GM18951 (cell line): ENCODE data around the gene PTPRN2.

Experiments
- POLR2A ChIP-seq: IDR thresholded peaks from 4 replicates; pipeline ENCODE4 v1.6.1; 2011; ENCODE audit warnings: mild to moderate bottlenecking; ENCODE audit not compliant: insufficient read length, insufficient read depth; ENCODE audit errors: extremely low read depth
- in situ Hi-C: fragments of 300-500 bp; cut with MboI; formaldehyde crosslinking; loops from one replicate; pipeline ENCODE4 v1.12.0; 2022; ENCODE audit warnings: low sequenced_read_pairs, mixed read lengths, inconsistent platforms; ENCODE audit not compliant: unreplicated experiment

The PTPRN2 gene

DNA sequence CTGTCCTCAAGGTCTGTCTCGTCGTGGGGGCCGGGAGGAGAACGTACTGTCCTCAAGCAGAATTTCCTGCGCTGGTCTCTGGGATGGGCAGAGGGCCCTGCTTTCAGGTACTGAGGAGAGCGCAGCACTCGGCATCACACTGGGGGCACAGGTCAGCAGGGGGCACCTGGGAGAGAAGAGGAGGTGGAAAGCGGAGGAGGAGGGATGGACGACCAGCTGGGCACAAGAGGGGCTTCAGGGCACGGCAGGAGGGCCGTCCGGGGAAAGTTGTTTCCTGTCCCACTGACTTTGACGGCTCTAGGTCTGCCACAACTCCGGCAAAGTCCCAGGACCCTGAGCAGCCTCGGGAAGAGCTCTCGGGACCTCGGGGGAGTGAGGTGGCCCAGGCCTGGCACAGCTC, 714.0 kb downstream of the PTPRN2 start:
- TF ChIP-seq POLR2A = no peak
- in situ Hi-C loops = no loop called here

DNA sequence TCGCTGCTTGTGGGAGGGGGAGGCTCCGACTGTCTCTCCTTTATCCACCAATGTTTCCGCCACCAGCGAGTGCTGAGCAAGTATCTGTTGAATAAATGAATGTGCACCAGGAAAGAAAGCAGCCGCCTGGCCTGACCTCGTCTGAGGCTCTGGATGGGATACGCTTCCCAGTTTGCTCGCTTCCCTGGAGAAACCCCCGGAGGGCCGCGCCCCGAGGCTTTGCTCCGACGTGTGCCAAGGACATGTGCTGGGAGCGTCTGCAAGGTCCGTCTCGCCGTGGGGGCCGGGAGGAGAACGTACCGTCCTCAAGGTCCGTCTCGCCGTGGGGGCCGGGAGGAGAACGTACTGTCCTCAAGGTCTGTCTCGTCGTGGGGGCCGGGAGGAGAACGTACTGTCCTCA, 714.4 kb downstream of the PTPRN2 start:
- in situ Hi-C loops = no loop called here
- no peak for TF ChIP-seq POLR2A

DNA sequence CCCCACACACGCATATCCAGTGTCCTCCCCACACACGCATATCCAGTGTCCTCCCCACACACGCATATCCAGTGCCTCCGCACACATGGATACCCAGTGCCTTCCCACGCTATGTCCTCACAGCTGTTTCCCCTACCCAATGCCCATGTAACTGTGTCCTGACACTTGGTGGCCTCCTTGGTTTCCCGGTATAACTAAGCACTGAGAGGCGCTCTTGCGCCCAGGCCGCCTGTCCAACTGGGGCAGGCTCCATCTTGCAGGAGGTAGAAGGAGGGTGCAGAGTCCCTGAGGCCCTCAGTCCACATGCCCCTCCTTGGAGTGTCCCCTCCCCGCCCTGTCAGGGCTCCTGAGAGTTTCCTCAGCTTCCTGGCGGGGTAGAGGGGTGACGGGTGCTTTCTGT, 715.2 kb downstream of the PTPRN2 start:
- TF ChIP-seq POLR2A = no peak
- in situ Hi-C loops = no loop called here

DNA sequence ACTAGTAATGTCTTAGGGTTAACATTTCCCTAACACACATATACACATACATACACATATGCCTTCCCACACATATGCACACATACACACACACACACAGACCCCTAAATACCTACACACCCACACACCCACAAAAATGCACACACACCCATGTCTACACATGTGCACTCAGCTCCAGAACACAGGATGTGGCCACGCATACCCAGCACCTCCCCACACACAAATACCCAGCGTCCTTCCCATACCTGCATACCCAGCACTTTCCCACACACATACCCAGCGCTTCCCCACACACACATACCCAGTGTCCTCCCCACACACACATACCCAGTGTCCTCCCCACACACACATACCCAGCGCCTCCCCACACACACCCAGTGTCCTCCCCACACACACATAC, 715.9 kb downstream of the PTPRN2 start:
- no peak for TF ChIP-seq POLR2A
- in situ Hi-C loops = no loop called here

DNA sequence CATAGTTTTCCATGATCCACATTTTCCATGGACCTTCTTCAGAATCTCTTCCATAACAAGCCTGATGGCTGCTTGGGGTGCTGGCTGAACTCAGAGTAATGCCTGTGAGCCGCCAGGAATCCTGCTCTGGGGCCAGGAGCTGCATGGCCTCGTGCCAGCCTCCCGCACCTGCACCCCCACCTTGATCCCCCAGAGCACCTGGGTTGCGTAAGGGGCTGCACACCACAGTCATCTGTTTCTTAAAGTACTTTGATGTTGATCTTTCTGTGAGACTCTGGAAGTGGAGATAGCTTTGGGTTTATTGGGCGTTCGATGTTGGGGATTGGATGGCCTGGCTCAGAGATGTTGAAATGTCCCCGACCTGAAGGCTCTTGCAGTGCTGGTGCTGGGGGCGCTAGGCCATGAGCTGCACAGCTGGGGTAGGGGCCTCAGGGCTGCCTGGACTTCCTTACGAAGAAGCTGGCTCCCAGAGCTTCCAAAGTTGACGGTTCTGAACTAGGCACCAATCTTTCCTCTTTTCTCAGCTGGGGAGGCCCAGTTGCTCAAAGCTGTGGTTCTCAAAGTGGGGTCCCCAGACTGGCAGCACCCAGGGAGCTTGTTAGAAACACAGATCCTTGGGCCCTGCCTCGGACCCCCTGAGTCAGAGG, 716.9 kb downstream of the PTPRN2 start:
- in situ Hi-C loops = no loop called here
- TF ChIP-seq POLR2A = no peak

DNA sequence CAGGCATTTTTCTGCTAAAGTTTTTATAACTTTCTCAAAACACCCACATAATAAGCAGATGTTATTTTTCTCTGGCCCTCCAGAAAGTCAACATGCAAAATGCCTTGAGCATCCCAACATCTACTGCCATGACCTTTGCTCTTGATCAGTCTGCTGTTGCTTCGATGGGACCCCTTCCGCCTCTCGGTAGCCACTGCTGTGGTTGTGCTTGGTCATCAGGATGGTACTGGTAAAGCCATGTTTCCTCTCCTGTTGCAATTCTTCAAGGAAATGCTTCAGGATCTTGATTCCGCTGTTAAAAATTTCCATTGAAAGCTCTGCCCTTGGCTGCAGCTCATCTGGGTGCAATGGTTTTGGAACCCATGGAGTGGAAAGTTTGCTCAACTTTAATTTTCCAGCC, 717.8 kb downstream of the PTPRN2 start:
- no peak for TF ChIP-seq POLR2A
- in situ Hi-C loops = no loop called here

DNA sequence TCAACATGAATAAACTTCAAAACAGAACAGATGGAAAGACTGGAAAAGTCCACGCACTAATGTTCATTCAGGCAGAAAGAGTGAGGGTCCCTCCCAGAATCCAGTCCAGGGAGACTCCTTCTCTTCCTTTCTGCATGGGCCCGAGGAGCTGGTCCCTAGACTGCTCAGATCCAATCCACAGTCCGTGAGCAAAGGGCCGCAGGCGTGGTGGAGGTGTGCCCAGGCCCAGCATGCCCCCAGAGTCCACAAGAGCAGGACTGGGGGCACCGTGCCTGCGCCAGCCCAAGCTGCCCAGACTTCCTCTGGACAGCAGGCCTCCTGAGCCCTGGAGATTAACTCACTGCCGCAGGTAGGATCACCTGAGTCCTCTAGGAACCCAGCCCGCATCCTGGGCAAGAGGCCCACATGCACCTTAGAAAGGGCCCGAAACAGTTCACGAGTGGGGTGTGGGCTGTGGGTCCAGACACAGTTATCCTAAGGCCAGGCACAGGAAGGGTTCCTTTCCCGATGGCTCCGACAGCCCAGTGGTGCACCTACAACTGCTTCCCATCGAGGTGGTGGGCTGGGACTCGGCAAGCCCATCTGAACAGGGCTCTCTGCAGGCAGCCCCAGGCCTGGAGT, 719.8 kb downstream of the PTPRN2 start:
- TF ChIP-seq POLR2A = no peak
- in situ Hi-C loops = no loop called here

DNA sequence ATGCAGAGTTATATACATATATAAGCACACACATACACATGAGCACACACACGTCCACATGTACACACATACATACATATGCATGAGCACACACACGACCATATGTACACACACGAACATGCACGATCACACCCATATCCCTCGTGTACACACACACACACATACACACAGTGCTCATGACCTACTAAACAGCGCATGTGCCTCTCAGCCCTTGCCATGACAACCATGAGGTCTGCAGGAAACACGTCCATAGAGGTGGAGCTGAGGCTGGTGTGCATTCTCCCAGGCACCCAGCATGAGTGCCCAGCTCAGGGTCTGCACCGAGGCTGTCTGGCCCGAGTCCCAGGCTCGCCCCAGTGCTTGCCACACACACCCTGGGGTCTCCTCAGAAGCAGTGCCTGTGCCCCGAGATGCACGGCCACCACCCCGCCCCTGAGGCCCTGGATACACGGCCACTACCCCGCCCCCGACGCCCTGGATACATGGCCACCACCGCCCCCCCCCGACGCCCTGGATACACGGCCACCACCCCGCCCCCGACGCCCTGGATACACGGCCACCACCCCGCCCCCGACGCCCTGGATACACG, 721.2 kb downstream of the PTPRN2 start:
- no peak for TF ChIP-seq POLR2A
- in situ Hi-C loops = no loop called here

DNA sequence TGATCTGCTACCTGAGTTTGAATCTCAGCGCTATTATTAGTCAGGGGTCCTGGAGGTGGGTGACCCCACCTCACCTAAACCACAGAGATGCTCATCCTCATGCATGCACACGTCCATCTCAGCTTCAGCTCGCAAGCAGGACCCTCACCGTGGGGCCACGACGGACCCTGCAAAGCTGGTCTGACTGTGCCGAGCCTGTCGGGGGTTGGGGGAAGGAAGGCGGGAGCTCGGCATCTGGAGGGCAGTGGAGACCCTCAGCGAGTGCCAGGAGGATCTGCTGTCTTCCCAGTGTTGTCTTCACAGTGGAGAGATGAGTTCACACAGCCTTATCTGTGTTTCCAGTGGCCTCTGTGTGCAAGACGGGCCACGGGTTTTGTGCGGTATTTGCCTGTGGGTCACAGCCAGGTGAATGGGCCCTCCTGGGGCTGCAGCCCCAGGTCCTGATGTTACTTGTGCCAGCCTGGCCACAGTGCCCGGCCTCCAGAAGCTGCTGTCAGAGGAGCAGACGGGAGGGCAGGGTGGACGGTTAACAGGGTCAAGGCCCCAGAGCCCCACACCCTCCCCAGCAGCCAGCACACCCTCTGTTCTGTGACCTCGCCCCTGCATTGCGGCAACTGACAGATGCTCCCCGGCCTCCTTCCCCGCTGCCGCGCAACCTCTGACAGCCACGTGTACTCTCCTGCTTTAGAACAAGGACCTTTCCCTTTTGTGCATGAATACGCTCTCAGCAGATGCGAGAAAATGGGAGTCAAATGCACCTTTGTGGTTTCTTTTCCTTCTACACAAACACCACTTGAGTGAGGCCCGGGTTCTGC, 722.1 kb downstream of the PTPRN2 start:
- no peak for TF ChIP-seq POLR2A
- in situ Hi-C loops = no loop called here

DNA sequence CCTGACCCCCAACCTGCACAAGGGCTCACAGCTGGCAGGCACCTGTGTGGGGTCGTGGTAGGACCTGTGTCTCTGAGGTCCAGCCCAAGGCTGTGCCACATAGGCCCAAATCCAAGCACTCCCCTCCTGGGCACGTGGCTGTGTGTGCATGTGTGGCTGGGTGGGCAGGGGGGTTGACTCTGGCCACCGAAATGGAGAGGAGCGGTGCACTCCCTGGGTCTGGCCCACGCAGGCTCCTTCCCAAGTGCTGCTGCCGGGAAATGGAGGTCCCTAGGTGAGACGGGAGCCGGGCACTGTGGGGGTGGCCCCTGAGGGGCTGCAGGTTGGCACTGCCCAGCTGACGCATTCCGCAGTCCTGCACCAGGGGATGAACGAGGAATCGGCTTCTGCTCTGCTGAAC, 722.7 kb downstream of the PTPRN2 start:
- TF ChIP-seq POLR2A = no peak
- in situ Hi-C loops = no loop called here

DNA sequence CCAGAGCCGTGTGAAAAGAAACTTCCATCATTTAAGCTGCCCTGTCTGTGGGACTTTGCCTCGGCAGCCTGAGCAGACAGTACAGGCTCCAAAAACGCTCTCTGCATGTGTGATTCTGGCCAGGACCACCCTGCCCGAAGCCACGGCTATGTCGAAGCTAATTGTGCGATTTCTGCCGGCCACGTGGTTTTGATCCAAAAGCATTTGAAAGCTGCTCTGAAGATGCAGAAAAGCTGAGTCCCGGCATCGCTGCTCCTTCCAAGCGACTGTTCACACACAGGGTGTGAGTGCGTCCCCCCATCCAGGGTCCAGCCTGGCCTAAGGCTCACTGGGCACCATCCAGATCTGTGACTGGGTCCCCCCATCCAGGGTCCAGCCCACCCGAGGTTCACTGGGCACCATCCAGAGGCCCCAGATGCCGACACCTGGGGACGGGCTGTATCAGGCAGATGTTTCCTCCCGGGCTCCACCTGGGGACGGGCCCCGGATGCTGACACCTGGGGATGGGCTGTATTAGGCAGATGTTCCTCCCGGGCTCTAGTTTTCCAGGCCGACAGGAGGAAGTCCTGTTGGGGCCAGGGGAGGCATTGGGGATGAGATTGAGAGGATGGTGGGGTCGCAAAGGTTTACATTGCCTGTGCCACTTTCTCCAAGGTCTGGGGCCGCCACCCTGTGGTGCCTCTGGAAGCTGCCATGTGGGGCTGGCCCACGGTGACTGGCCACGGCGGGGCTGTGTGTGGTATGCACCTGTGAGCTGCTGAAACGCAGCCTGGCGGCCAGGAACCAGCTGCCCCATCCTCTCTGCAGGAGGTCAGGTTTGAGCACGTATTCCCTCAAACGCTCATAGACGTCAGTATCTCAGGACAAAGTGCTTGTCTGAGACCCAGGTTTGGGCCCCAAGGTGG, 723.5 kb downstream of the PTPRN2 start:
- in situ Hi-C loops = no loop called here
- no peak for TF ChIP-seq POLR2A

DNA sequence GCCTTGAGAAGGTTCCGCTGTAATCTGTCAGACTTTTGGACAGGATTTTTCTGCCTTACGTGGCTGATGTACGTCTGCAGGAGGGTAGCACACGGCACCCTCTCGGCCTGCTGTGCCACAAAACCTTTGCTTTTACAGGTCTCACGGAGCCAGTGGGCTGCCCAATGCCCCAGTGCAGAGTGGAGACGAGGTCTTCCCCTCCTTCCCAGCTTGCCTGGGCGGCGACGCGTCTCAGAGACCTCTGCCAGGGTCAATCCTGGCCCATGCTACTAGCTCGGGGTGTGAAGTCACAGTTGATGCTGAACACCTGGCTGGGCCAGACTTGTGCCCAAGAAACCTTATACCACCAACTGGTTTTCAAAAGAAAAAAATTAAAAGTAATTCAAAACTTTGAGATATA, 724.4 kb downstream of the PTPRN2 start:
- in situ Hi-C loops = no loop called here
- no peak for TF ChIP-seq POLR2A

DNA sequence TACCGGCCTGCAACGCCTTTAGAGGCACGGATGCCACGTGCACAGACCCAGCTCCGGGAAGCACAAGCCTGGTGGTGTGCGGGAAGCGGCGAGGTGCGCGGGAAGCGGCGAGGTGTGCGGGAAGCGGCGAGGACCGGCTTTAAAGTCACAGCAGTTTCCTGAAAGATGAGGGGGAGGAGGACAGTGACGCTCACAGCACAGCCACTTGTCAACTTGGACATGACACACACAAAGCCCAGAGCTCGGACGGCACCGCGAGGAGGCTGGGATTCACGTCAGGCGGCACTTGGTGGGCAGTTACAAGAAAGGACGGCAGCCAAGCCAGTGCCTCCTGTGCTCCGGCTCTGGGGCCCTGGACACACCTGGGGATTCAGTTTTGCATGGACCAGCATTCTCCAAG, 724.9 kb downstream of the PTPRN2 start:
- no peak for TF ChIP-seq POLR2A
- in situ Hi-C loops = no loop called here
